Stimulated activated CD4-positive, alpha-beta T cell treated with anti-CD3 and anti-CD28 coated beads, Interleukin-4, amount 100 ng/mL, for 48 hours (primary cell): ENCODE data around the gene IL36A.

ENCODE experiments used
- DNase-seq, 2 donors: peaks; one replicate each; pipeline ENCODE4 v3.0.0-alpha.2; 2020; ENCODE audit warnings: low read depth in 2 of 2

The IL36A gene, protein sequence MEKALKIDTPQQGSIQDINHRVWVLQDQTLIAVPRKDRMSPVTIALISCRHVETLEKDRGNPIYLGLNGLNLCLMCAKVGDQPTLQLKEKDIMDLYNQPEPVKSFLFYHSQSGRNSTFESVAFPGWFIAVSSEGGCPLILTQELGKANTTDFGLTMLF

DNA sequence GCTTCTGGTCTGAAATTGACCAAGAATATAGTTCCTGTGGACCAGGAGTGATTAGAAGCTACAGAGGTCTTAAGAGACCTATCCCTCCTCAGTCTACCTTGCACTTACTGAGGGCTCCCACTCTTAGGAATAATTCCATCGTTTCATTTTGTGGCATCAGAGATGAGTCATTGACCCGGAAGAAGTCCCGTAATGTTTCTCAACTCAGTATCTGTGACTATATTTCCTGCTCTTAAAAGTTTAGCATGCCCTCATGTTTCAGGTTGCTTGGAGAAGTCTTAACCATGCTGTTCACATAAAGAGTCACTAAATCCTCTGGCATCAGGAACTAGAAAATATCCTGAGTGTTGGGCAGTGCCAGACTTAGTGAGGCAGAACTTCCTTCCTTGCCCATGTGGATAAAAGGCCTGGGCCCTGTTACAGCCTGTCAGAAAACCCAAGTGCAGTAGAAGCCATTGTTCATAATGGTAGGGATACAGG, at the start of gene IL36A:
Gene IL36A, plus strand, starts transcription at position 430 of the 480 bp plus-strand sequence. CDS start 413 bp downstream, outside the sequence.
- DNase-seq, result no peak

DNA sequence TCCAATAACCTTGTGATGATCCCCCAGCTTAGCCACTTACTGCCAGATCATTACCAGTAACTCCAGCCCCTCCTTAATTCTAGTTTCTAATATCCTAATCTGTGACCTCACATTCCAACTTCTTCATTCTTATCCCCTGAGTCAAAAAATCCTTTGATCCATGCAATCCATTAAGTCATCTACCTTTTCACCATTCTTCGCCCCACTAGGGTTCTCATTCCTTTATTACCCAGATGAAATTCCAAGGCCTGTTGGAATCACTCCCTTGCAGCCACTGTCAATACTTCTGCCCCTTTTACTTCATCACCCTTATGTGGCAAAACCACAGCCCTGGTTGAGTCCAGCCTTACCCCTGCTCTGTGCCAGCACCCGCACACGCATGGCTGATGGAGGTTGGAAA, 47.7 kb upstream of the IL36A start:
- DNase-seq, result no peak

DNA sequence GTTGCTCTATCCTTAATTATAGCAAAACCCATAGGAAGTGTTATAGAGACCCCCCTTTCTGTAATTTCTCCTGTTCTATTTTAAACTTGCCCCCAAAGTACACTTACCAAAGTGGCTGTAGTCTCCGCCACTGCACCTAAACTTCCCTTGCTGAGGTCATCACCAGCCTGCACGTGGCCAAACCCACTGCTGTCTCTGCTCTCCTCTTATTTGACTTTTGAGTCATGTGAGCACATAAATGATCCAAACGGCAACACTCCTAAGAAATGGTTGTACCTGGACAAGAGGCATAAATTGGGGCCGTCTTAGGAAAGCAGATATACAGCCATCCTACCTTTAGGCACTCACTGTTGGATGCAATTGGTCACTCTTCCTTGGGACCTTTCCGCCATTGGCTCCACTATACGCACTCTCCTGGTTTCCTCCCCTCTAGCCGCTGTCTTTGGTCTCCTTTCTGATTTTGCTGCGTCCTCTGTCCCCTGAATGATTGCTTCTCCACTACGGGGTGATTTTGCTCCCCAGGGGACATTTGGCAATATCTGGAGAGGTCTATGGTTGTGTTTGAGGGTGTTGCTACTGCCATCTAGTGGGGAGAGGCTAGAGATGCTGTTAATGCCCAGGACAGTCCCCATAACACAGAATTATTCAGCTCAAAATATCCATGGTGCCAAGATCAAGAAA, 46.7 kb upstream of the IL36A start:
- peak in 1 of 2 donors; percentile 10 for DNase-seq

DNA sequence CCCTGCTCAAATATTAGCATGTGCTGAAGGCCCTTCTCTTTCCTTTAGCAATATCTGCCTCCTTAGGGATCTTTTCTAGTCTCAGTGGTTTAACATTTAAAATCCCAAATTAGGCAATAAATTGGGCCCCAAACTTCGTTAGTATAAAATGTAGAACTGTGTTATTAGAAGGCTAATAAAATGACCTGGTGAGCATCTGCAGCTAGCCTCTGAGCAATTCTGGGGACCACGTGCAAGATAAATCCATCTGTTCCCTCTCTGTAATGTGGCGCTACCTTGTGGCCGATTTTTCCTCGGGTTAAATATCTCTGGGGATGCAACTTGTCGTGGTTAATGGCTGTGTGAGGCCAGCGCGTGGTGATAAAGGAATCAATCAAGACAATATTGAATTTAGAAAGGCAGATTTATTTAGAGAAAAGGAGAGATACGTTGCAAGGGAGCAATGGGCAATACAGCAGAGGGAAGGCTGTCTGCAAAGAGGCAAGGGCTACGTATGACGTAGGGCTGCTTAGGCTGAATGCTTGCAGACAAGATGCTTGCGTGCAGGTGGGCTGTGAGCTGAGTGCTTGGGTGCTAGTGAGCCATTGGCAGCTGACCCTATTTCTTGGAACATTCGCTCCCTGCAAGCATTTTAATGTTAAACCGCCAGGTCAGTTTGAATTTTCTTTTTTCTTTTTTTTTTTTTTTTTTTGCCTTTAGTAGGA, 46.0 kb upstream of the IL36A start:
- DNase-seq, result no peak

DNA sequence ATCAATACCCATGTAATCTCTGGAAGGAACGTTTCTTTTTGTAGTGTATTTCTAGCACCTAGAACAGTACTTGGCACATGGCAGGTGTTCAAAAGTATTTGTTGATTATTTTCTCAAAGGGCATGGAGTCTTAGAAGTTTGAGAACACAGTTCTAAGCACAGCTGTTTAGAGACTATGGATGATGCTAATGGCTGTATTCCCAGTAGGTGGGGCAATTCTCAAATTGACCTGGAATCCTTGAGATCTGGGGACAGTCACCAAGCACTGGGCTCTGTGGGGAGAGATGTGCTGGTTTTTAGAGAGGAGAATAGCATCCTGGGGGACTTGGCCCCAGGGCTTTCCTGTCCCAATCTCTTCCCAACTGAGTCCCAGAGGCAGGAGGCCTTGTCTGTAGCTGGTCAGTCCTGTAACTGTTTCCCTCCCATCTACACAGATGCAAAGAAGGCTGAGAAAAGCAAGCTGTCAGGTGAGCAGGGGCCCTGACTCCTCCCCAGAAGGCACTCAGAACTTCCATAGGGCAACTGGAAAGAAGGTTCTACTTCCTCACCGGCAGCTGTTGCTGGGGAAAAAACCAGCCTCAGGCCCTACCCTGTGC, 44.9 kb upstream of the IL36A start:
- no peak for DNase-seq

DNA sequence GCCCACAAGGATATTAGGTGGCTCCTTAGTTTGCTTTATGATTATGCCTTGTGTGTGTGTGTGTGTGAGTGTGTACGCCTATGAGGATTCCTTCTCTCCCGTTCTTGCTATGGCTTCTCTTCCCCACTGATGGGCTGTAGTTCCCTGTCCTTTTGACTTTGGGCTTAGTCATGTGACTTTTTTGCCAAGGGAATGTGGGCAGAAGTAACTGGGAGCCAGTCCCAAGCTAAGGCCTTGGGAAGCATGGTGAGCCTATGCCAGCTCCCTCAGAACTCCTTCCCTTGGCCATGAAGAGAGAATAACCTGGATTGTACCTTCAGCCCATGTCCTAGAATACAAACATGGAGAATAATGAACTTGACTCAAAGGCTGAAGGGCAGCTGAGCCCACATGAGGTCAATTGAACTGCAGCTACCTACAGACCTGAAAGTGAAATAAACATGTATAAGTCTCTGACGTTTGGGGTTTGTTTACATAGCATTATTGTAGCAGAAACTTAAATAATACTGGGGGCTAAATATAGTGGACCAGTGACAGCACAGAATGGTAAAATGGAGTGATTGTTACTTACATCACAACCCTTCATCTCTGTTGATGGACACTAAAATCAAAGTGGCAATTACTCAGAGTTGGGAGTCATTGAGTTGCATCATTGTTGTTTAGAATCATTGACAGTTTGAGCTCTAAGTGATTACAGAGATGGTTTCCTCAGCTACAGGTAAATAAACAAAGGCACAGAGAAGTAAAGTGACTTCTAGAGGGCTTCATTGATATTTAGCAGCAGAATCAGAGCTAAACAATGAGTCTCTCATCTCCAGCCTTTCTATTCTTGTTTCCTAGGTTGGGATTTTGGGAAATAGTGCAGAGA, 42.7 kb upstream of the IL36A start:
- no peak for DNase-seq

DNA sequence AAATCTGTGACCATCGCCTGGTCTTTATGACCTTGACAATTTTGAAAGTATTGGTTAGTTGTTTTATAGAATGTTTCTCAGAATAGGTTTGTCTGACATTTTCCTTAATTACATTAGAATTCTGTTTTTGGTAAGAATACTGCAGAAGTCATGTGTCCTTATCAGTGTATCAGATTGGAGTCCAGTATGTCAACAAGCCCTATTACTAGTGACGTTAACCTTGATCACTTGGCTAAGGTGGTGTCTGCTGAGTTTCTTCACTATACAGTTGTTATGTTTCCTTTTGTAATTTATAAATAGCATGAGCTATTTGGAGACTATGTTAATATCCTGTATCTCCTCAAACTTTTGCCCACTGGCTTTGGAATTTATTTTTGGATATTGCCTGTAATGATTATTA, 38.2 kb upstream of the IL36A start:
- no peak for DNase-seq

DNA sequence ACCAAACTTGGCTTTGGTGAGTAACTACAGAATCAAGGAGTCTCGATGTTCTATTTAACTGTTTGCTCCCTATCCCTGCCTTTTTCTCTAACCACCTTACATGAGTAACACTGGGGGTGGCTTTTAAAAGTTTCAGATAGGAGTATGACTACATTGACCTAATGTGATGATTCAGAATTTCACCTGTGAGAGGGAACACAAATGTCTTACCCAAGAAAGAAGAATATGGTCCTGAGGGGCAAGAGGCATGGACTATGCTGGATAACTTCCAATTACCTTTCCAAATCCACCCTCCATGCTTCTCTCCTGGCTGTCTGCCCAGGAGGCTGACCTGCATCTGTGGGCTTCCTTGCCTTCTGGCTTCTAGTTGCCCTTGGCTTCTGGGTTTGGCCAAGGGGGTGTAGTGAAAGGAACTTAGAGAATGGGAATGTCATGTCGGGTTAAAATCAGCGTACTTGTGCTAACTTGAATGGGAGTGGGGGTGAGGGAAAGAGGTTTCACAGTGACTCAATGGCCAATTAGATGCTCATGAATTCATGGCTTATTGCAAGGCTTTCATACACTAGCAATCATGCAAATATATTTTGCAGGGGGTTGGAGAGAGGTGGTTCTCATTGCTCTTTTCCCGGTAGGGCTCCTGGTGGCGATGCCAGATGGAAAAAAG, 32.7 kb upstream of the IL36A start:
- DNase-seq, result no peak

DNA sequence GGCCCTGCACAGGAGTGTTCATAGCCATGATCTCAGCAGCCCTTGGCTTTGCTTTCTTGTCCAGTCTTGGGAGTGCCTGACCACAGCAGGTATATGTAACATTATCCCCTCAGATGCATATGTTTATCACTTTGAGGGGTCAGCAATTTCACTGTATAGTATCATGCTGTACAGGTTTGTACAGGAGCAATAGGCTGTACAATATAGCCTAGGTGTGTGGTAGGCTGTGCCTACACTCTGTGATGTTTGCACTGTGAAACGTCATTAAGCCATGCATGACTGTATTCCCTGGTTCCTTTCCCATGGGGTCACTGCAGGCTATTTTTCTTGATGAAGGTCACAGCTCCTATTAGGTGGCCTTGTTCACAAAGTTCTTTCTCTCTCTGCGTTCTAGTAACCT, 32.1 kb upstream of the IL36A start:
- DNase-seq, result no peak

DNA sequence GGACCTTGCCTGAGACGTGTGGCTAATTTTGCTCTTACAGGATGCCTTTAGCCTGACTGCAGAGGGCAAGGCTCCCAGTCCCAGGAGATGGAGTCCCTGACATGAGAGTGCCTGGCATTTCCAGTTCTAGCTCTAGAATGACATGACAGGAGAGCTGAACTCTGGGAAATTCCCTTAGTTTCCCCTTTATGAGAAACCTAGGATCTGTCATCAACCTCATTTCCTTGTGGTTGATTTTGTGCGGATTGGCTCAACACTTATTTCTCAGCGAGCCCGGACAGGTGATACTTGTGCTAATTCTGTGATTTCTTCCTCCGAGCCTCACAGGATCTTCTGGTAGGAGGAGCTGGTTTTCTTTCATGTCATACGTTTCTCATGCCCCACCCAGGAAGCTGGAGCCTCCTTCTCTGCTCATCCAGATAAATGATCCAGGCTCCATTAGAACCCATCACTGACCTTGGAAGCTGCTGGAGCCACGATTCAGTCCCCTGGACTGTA, 27.7 kb upstream of the IL36A start, which contains the start of gene IL36G:
Gene IL36G, plus strand, starts transcription at position 448 of the 498 bp plus-strand sequence. CDS start 633 bp downstream, outside the sequence.
- no peak for DNase-seq

DNA sequence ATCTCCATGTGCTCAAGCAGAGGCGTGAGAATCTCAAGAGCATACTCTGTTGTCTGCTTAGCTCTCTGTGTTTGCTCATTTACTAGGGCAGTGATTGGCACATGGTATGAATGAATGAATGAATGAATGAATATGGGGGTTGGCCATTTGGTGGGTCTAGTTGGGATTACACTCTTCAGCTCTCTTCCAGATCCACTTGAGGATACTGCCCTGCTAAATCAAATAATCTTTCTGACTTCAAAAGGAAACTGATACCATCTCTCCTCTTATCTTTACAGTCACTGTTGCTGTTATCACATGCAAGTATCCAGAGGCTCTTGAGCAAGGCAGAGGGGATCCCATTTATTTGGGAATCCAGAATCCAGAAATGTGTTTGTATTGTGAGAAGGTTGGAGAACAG, 25.5 kb upstream of the IL36A start:
- DNase-seq, result no peak

DNA sequence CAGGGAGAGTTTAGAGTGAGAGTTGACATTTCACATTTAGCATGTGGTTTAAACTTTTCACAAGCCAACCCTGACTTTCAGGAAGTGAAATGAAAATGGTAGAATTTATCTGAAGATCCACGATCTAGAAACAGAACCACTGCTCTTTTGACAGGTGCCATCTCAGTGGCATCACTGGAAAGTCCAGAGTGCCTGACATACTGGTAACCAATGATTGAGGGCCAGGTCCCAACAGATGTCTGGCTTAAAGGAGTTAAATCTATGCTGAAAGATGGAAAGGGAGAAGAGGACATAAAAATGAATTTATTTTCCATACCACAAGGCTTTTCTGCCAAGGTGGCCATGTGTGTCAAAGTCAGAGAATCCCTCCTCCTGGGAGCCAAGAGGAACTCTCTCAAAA, 24.7 kb upstream of the IL36A start:
- no peak for DNase-seq

DNA sequence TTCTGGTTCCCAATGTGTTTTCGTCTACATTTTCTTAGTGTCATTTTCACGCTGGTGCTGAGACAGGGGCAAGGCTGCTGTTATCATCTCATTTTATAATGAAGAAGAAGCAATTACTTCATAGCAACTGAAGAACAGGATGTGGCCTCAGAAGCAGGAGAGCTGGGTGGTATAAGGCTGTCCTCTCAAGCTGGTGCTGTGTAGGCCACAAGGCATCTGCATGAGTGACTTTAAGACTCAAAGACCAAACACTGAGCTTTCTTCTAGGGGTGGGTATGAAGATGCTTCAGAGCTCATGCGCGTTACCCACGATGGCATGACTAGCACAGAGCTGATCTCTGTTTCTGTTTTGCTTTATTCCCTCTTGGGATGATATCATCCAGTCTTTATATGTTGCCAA, 20.2 kb upstream of the IL36A start:
- no peak for DNase-seq

DNA sequence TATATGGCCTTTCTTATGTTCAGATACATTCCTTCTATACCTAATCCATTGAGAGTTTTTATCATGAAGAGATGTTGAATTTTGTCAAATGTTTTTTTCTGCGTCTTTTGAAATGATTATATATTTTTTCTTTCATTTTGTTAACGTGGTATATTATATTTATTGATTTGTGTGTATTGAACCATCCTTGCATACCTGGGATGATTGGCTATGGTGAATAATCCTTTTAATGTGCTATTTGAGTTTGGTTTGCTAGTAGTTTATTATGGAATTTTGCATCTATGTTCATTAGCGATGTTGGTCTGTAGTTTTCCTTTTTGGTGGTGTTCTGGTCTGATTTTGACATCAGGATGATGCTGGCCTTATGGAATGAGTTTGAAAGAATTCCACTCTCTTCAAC, 15.6 kb upstream of the IL36A start:
- no peak for DNase-seq

DNA sequence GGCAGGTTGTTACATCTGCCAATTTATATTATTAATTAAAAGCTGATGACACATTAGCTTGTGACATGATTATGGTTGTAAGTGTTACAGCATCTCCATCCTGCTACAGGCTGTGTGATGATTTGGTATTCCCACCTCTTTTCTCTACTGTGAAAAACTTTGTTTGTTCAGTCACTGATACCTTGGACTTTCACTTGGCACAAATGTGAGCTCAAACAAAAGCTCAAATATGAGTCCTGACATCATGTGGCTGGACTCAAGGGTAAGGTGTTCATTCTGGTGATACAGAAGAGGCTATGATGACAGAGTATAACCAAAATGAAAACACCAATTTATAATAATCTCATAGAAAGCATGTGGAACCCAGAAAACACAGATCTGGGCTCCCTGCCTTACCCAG, 11.4 kb upstream of the IL36A start:
- no peak for DNase-seq

DNA sequence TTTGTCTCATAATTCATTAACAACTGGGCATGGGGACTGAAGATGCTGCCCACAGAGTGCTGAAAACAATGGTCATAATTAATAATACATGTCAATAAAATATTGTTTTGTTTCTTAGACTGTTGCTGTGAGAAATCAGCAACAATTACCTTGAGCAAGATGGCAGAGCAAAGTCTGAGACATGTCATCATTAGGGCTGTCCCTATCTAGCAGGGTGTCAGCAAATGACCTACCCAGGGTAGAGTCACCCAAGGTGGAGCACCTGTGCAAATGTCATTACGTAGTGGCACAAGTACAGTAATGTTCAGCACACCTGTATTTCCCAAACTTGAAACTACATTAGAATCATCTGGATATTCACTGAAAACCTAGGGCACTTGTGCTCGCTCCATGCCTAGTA, 10.6 kb upstream of the IL36A start:
- no peak for DNase-seq

DNA sequence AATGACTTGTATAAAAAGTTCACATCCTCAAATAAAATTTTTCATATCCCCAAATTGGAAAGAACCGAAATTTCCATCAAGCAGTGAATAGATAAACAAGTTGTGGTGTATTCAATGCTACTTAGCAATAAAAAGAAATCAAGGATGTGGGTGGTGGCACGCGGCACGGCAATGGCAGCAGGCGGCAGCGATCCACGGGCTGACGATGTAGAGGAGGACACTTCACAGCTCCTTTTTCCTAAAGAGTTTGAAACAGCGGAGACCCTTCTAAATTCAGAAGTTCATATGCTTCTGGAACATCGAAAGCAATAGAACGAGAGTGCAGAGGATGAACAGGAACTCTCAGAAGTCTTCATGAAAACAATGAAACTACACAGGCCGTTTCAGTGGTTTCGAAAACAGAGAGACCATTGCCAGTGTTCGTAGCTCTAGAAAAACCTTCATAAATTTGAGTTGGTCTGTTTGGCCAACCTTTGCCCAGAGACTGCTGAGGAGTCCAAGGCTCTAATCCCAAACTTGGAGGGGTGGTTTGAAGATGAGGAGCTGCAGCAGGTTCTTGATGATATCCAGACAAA, 9.8 kb upstream of the IL36A start:
- DNase-seq, result peak in 1 of 2 donors; percentile 8

DNA sequence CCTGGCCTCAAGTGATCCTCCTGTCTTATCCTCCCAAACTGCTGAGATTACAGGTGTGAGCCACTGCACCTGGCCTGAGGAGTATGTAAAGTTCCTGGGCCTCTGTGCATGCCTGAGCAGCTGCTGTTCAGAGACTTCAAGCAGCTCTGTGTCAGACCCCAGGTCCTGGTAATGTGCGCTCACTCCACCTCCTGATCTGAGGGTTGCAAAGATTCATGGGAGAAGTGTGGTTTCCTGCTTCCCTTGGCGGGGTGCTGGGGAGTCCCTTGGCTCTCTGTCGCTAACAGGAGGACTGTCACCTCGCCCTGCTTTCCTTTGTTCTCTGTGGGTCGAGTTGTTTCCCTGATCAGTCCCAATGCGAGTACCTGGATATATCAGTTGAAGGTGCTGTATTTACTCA, 8.6 kb upstream of the IL36A start:
- DNase-seq, result peak; percentile 18 to 19

DNA sequence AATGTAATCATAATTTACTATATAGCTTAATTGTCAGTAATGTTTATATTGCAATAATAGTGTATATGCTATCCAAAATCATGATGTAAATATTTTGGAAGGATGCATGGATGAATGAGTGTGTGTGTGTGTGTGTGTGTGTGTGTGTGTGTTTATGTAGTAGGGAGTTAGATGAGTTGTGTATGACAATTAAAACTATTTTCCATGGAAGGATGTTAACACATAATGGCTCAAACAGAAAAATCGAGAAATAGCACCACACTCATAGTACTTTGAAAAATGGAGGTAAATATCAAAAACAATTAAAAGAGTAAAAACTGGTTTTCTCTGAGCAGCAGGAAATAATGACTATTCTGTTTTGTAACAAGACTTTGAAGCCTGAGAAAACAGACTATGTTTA, 8.1 kb upstream of the IL36A start:
- no peak for DNase-seq

DNA sequence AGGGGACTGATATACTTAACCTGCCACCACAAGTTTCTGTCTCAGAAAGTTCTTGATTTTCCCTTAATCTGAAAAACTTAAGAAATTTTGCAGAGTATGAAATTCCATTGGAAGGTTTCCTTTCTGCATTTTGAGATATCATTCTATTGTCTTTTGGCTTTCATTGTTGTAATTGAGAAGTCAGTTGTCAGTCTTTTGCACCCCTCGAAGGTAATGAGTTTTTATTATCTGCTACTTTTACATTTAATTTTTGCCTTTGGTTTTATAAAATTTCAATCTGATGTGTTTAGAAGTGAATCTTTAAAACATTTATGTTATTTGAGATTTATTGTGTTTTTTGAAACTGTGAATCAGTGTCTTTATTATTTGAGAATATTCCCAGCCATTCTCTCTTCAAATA, 4.8 kb upstream of the IL36A start:
- DNase-seq, result no peak

DNA sequence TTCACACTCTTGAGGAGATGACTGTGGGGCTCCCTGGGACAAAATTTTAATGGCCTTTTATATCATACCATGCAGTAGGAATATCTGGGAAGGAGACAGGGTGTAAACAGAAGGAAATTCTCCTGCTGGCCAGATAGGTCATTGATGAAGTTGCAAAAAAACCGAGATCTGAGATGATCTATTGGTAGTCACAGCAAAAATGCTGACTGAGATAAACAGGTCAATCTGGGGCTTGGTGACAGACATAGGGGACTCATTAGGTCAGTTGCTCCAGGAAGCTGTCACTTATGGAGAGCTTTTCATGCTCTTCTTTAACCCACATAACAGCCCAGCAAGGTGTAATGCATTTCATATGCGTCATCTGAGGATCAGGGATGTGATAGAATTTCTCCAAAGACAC, 2.6 kb upstream of the IL36A start:
- no peak for DNase-seq
